GM21528 (cell line): ENCODE data around the gene RALB.
A peak's percentile ranks its signal among the peaks of the same experiment; 100 is the strongest.
"Not testable (repeated sequence)": the region's sequence is repeated elsewhere in the genome, so short reads cannot be mapped to it uniquely, and the experiment has no call there.

Source experiments
- ATAC-seq: cut with Tn5 transposase; IDR thresholded peaks from one replicate; pipeline ENCODE4 v1.9.1; 2021; ENCODE audit warnings: mild to moderate bottlenecking, moderate library complexity; ENCODE audit not compliant: unreplicated experiment, low FRiP score

Gene RALB

DNA sequence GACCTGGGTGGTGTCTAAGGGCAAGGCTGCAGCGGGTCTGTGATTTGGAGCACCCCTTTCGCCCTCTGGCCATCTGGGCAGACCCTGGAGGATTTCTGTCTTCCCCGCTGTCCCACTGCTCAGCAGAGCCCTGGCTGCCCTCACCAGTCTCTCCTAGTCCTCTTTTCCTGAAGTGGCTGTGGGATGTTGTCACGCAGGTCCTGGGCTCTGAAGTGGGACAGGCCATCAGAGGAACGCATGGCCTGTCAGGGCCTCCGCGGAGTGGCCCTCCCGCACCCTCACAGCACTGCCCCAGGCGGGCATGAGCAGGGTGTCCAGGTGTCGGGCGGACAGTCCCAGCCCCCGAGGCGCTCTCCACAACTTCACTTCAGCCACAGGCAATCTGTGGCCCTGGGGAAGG lies 28.4 kb upstream of the RALB start:
- no peak for ATAC-seq

DNA sequence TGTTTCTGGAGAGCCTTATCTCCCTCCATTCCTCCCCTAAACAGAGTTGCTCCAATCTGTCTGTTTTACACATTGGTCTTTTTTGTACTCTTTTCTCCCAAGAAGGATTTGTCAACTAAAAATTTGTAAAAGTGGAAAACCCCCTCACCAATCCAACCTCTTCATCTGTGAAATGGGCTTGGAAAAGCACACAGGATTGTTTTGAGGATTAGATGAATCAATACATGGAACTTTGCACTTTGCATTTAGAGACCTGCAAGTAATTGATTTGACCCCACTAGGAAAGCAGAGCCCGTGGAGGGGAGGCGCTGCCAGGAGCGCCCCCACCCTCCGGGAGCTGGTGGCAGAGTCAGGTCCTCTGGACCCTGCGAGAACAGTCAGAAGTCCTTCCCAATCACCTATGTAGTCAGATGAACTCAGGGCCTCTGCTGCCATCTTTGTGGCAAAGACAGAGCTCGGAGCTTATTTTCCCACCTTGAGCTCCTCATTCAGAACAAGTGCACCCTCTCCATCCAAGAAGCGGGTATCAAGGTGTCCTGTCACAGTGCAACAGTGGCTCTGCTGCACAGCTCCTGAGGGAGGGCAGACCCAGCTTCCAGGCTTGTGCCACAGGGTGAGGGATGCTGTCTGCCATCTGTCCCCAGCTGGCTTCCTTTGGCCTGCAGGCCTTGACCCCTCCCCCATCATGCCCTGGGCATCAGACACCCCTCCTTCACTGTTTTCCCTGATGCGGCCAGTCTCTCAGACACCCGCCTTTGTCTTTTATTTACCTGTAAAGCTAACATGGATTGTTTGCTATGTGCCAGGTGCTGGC lies 27.7 kb upstream of the RALB start:
- no peak for ATAC-seq

DNA sequence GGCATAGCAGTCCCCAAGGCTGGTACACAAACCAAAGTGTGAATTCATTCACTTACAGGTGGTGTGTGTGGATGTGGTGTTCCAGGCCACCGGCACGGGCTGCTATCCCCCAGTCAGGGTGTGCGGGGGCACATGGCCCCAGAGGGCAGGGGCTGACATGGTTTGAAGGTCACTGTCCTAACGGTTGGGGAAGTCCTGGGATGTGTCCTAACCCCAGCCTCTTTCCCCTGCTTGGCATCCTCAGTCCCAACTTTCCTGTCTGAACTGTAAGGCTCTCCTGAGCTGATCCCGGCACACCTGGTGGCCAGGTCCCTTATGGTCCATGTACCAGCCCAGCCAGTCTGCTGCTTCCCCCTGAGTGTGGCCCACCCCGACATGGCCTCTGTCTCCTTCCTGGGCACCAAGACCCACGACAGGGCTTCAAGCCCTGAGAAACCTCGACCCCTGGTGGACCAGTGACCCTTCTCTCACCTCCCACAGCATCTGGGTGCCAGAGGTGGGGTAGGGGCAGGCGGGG lies 27.0 kb upstream of the RALB start:
- ATAC-seq = no peak

DNA sequence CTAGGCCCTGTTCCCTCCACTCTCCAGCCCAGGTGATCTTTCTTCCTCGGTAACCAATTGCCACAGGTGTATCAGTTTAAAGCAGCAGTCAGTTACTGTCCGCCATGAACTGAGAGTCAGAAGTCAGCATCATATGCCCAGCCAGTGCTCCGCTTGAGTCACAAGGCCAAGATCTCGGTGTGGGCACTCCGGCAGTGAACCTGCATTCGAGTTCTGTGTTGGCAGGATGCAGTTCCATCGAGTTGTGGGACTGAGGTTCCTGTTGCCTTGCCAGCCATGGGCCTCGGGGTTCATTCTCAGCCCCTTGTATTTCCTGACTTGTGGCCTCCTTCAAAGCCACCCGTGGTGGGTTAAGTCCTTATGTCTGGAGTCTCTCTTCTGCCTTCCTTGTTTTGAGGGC lies 26.3 kb upstream of the RALB start:
- no peak for ATAC-seq

DNA sequence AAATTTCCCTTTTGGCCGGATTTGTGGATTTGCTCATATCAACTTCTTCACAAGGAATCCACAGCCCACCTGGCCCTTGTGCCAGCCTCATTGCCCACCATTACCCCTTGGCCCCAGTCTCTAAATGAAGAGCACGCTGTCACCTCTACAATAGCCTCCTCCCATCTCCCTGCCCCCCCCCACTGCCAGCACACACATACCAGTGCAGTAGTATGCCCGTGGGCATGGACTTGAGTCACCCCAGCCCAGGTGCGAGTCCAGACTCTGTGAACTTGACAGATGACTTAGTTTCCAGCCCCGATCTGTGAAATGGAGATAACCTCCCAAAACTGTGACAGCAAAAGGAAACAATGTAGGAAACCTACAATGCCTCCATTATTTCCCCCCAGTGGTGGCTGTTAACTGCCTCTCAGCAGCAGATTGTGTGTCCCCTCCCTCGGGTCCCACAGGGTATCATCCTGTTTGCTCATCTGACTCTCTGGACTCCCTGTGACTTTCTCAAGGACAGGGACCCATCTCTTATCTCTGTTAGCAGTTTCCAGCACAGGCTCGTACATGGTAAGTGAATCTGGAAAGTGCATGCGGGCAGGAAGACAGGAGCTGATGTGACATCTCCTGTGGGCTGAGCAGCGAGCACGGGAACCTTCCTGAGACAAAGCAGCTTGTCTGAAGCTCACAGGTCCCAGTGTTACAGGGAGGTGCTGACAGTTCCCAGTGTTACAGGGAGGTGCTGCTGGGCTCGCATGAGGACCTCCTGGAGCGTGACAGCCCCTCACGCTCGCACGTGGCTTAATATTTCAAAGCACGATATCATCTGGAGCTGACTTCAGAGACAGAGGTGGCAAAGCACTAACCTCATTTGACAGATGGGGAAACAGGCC lies 25.3 kb upstream of the RALB start:
- no peak for ATAC-seq

DNA sequence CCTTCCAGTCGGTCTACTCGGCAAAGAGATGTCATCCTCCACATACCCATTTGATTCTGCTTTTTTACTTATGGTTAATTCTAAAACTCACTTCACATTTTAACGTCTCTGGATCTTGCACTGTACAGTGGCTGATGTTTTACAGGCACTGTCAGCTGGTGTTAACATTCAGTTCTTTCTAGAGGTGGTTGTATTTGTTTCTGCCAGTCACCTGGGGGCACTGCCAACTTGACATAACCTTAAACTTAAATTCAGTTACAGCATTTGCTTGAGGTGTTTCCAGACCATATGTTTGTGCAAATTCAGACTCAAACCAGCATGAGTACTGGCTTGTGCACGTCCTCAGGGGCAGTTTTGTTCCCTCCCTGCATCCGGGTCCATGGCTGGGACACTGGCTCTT lies 24.1 kb upstream of the RALB start:
- no peak for ATAC-seq

DNA sequence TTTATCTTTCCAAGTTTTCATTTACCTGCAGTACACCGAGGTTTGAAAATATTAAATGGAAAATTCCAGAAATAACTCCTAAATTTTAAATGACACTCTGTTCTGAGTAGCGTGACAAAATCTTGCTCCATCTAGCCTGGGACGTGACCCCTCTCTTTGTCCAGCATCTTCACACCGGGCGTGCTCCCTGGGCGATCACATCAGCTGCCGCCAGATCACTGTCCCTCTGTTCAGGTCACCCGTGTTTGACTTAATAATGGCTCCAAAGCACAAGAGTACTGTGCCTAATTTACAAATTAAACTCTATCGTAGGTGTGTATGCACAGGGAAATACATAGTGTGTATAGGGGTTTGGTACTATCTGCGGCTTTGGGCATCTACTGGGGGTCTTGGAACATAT lies 23.3 kb upstream of the RALB start:
- ATAC-seq = no peak

DNA sequence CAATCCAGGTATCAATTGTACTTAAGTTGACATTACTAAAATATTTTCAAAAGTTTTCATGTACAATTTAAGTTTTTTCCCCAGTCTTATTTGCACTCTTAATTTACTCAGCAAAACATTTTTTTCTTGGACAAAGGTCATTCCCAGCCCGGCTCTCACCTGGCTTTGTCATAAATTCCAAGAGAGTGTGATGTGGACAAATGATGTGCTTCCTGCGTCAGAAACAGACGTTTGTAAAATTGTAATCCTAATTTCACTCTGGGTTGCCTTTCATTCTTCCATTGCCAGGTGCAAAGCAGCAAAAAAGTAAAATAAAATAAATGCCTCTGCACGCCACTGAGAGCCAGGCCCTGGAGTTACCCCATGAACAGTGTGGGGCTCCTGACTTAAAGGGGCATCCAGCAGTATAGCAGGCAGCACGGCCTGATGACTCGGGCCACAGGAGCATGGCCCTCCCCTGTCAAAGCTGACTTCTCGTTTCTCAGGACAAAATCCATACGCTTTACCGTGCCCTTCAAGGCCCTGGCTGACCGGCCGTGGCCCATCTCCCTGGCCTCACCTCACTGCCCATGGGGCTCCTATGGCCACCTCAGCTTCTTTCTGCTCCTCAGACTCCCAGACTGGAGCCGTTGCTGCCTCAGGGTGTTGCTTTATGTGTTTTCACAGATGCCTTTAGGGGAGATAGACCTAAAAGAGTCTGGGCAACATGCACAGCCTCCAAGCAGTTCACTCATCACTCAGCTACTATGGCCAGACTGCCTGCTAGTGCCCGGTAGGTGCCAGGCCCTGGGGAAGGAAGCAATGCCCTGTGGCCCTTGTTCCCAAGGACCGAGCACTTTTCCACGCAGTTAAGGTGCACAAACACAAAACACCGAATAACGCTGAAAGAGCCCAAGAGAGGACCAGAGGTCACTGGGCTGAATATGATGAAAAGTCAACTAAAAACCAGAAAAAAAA lies 21.9 kb upstream of the RALB start:
- ATAC-seq = no peak

DNA sequence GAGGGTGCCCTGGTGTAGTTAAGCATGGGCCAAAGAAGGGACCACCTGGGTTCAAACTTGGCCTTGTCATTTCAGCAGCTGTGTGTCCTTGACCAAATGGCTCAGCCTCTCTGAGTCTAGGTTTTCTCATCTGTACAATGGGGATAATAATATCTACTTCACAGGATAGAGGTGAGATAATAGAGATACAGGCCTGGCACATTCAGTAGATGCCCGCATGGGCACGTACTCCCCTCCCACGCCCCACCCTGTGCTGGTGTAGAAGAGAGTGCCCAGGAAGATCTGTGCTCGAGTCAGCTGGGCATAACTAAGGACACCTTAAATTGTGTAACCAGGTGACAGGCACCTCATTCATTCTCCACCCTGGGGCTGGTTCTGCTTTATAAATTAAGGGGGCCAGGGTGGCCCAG lies 21.1 kb upstream of the RALB start:
- ATAC-seq = peak; percentile 21

DNA sequence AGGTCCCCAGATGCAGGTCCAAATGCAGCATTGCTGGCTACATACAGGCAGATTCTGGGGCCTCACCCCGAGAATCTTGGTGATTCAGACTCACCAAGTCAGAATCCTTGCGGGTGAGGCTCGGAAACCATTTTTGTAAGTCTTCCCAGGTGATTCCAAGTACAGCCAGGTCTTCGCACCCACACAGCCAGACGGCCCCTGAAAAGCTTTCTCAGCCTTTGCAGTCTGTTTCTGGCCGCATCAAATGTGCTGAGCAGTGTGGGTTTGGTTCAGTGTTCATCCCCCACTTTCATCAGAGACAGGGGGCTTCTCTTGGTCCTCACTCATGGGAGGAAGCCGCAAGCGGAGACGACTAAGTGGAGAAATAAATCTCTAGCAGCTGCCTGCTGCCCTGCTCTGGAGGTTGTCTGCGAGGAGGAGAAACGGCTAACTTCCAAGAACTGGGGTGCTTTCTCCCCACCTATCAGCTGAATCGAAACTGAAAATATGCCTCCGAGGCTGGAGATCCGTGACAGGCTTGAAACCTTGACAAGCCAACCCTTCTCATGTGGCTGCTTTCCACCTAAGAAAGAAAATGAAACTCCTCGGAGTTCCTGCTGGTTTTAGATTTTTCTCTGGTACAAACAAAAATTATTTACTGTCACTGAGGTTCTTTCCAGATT lies 20.5 kb upstream of the RALB start:
- peak; percentile 93 for ATAC-seq

DNA sequence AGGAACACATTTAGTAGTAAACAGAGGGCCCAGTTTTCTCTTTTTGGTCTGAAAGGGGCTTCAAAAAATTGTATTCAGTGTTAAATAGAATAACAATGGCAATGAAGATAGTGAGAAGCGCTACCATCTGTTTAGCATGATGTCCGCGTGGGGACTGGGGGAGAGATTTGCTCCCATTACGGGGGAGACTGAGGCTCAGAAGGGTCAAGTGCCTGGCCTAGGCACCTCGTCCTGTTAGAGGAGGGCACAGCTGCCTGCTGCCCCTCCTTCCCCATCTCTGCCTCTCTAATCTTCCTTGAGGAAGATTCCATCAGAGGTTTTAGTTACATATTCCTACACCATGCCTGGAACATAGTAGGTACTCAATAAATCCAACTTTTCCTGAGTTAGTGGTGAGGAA lies 19.4 kb upstream of the RALB start:
- ATAC-seq = no peak

DNA sequence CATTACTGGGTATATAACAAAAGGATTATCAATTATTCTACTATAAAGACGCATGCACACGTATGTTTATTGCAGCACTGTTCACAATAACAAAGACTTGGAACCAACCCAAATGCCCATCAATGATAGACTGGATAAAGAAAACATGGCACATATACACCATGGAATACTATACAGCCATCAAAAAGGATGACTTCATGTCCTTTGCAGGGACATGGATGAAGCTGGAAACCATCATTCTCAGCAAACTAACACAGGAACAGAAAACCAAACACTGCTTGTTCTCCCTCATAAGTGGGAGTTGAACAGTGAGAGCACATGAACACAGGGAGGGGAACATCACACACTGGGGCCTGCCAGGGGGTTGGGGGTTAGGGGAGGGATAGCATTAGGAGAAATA lies 17.5 kb upstream of the RALB start:
- not testable (repeated sequence) for ATAC-seq

DNA sequence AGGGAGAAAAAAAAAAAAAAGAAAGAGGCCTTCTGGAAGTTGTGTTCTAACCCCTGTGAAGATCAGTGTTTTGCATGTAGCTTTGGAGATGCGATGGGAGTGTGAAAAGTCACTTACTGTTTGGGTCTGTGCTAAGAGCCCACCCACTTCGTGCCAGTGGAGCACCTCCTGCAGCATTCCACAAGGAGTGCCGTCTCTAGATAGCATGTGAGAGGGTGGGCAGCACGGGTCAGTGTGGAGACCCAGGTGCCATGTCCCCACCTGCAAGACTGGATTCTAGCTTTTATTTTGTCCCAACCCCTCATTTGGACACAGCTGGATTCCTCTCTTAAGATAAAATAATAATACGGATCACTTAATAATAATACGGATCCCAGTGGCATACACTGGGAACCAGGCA lies 17.0 kb upstream of the RALB start:
- ATAC-seq = no peak

DNA sequence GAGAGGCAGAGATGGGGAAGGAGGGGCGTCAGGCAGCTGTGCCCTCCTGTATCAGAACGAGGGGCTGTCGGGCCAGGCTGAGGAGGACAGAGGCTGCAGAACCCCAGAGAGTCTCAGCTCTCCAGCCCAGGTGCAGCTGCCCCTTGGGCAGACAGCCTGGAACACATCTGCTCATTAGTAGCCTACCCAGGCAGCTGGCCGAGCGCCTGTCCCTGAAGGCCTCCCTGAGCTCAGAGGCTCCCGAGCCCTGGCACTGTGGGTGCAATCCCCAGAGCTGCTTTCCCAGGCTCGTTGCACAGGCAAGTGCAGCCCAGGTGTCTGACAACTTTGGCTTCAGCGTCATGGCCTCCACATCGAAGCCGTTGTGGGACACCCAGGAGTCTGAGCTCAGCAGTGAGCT lies 16.3 kb upstream of the RALB start:
- no peak for ATAC-seq

DNA sequence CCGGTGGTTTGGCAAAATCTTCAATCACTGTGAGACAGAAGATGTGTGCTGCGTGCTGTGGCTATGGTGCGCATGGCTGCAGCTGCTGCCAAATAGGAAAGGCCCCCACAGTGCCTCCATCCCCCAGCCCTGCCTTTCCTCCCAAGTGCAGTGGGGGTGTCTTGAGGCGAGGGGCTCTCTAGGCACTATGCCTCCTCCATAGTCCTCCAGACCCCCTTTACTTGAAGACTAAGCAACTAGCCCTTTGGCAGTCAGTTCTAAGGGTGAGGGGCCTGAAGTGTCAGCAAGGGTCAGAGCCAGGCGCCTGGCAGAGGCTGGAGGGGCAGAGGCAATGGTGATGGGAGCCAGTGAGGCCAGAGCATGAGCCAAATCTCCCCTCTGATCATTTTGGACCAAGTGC lies 15.9 kb upstream of the RALB start:
- ATAC-seq = no peak

DNA sequence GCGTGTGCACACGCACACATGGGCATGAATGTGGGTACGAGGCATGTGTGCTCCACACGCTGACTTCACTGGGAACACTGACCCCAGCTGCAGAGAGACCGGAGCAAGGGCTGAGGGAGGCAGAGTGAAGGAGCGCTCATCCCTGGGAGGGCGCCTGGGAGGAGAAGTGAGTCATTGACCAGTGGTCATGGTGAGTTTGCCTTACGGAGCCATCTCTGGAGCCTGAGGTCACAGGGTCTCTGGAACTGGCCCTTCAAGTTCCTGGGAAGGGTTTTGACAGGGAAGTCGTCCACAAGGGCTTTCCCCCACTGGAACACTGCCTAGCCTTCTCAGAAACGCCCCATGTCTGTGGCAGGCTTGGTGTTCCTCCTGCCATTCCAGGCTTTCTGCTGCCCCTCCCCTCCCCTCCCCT lies 15.2 kb upstream of the RALB start:
- no peak for ATAC-seq

DNA sequence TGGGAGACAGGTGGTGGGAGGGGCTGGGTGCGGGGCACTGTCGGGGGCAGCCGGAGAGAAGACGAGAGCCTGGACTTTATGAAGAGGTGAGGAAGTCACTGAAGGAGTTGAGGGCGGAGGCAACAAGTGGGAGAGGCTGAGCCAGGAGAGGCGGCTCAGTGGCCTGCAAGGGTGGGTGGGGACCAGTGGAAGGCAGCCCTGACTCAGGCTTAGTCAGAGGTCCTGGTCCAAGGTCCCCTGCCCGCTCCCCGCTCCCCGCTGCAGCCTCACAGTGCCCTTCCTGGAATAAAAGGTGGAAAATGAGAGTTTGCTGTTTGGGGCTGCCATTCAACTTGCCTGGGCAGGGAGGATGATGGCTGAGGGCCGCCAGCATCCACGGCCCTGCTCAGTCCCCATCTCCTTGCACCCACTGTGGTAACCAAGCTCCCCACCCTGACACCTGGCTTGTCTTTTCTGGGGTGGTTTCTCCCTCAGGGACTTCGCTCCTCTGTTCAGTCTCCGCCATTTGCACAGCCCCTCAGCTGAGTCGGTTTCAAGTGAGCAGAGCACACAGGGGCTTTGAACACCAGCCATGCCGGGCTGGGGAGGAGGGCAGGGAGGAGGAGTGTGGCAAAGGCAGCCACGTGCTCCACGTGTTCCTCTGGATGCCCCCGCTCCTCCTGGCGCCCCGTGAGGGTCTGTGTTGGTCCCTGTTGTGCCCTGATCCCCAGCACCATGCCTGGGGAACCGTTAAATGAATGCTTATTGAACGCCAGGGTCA lies 13.7 kb upstream of the RALB start:
- no peak for ATAC-seq

DNA sequence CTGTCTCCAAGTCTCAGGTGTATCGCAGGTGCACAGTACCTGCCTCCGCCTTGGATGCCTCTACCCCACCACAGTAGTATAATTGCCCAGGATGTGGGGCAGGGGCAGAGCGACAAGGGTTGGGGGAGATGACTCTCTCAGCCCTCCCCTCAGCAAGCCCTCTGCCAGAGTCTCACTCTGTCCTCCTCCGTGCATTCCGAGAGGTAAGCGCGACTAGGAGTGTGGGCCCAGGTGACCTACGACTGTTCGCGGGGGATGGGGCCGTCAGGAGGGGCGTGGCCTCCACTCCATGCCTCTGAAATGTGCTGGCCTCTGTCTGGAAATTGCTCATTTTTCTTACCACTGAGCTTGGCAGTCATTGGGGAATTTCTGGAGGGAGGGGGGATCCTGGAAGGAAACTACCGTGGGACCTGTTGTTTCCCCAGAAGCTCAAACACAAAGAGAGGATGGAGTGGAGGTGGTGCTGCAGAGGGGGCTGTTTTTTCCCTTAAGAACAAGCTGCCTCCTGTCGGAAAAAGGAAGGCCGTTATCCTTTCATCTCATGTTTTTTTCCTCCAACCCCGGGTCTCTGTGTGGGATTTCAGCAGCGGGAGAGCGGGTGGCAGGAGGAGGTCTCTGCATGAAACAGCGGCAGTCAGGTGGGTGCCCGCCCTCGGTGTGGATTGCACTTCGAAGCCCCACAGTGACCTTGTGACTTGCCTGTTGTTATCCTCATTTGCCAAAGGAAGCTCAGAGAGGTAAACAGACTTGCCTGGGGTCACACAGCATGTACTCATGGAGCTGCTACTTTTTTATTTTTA lies 13.0 kb upstream of the RALB start:
- no peak for ATAC-seq
